Stimulated activated CD8-positive, alpha-beta memory T cell treated with anti-CD3 and anti-CD28 coated beads, Interleukin-4, amount 100 ng/mL, for 24 hours (primary cell): ENCODE results near the gene MROH2A.
"Not testable (repeated sequence)": the region's sequence is repeated elsewhere in the genome, so short reads cannot be mapped to it uniquely, and the experiment has no call there.

Experiments
- DNase-seq: peaks from one replicate; pipeline ENCODE4 v3.0.0-alpha.2; 2020; ENCODE audit warnings: low read depth

Gene MROH2A

DNA sequence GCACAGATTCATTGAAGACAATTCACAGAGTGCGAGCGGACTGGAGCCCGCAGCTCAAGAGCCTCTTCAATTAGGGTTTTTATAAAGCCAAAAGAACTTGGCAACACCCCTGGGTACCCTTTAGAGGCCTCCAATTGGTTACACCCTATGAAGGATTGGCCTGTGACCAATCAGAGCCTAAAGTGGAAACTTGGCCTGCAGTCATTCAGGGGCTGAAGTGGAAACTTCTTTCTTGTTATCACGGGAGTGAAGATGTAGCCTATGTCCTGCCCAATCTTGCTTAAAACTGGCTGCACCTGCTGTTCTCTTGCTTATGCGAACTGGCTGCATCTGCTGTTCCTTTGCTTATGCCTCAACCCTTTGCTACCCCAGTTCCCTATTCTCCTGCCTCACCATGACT lies 78.1 kb downstream of the MROH2A start:
- DNase-seq, result no peak

DNA sequence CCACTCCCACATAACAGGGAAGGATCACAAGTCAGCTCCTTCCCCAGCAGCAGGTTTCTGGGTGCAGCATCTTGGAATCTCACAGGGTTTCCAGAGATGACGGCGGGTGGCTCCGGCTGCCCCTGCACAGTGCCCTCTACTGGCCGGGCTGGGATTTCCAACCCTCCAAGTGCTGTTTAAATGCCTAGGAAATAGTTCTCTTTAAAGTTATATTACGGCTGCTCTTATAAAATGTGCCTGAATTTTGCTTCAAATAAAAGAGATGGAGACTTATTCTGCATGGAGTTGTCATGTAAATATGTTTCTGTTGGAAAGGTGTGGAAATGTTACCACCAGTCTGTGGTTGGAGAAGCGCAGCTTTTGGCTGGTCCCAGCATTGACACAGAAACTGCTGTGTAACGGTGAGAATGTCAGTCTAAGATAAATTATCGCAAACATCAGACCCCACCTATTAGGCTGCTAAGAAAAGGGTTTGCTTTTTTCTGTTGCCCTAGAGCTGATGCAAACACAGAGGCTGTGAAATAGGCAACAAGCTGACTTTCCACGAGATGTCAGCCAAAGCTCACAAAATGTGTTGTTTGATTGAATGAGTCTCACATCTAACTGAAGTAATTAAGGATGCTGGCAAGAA lies 79.5 kb downstream of the MROH2A start:
- peak; percentile 23 for DNase-seq

DNA sequence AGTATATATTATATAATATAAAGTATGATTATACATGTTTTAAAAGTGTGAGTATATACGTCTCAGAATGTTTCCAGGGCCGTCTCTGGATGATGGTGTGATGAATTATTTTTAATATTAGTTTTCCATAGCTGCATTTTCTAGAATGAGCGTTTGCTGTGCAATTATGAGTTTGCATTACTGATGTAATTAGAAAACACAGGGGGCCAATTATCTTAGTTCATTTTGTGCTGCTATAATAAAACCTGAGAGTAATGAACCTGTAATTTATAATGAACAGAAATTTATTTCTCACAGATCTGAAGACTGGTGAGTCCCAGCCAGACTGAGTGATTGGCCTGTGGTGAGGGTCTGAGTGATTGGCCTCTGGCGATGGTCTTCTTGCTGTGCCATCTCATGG lies 80.2 kb downstream of the MROH2A start:
- no peak for DNase-seq

DNA sequence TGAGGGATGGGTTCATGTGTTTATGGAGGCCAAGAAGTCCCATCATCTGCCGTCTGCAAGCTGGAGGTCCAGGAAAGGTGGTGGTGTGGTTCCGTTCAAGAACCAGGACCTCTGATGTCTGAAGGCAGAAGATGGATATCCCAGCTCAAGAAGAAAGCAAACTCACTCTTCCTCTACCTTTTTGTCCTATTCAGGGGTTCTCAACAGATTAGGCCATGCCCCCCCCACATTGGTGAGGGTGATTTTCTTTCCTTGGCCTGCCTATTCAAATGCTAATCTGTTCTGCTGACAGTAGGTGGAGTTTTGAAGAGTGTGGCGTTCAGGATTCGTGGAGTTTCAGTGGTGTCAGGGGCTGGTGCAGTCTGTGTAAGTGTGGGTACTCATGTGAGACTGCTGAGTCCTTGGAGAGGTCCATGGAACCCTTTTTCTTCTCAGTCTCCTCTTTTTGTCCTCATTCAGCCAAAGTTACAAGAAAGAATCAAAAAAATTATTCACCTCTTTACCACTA lies 84.2 kb downstream of the MROH2A start:
- DNase-seq, result no peak

DNA sequence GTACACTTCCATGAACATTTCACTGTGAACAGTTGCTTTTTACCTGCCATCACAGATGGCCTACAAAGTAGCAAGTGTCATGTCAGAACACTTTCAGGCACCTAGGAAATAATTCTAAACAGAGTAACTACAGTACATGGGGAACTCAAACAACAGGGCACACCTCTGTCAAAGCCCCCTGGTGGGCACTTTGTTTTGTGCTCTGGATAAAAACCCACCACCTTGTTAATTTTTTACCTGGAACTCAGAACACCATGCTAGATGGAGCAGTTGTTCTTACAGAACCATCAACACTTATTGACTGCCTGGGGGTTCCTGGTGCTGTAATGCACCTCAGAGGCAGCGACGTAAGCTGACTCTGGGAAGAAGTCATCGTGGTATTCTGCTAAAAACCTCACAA lies 87.7 kb downstream of the MROH2A start:
- DNase-seq, result no peak

DNA sequence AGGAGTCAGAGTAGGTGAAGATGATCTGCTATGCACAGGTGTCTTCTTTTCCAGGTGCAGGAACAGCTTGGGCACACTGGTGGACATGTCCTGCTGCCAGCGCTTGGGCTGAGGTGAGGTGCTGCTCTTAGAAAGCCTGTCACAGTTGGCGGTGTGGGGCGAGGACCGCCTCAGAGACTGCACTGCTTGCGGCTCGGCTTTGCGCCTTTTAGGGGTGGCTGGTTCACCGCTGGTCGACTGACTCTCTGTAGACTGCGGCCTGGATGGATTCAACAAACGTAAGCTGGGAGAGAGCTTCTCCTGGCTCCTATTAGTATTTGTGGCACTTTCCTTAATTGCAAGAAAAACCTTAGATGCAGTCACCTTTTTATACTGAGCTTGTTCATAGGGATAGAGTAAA lies 88.3 kb downstream of the MROH2A start:
- no peak for DNase-seq

DNA sequence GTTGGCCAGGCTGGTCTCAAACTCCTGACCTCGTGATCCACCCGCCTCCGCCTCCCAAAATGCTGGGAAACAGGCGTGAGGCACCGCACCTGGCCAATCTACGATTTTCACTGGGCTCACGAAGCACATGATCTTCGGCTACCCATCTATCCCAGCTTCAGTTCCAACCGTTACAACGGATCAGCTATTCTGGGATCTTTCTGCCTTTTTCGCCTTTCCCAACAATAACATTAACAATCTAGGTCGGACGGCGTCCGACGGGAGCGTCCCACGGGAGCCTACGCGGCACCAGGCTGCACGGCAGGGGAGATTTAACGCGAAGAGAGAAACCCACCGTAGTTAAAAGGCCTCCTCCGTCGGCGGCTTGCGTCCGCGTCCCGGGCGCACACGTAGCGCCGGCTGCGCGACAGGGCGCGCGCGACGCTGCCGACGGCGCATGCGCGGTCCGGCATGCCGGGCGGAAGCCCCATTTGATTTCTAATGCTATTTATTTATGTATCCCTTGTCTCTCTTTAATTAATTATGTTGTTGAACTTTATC lies 89.9 kb downstream of the MROH2A start, which contains the start of gene MSL3B:
TSS of gene MSL3B (minus strand) at position 394 of the 540 bp plus-strand sequence.
- peak; percentile 46 for DNase-seq

DNA sequence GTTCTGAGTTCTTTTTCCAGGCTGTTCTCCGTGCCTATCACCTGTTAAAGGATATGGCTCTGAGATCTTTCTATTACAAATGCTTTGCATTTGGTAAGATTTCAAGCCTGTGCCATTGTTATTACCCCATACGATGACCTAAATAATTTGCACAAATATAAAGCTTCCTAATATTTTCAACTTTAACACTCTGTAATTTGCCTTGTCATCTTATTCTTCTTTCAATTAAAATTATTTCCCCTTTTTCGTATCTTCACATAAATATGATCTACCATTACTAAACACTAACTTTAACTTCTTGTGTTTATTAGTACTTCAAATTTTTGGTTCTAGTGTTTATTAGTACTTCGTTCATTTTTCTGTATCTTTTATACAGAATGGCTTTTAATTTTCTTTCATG lies 93.3 kb downstream of the MROH2A start:
- DNase-seq, result no peak

DNA sequence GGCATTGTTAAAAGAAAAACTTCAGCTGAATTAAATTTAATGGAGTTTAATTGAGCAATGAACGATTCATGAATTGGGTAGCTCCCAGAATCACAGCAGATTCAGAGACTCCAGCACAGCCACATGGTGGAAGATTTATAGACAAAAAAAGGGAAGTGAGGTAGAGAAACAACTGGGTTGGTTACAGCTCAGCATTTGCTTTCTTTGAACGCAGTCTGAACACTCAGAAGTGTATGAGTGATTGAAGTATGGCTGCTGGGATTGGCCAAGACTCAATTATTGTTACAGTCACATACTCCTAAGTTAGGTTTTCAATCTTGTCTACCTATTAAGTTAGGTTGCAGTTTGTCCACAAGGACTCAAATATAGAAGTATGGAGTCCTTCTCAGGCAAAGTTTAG lies 94.0 kb downstream of the MROH2A start:
- DNase-seq, result not testable (repeated sequence)

DNA sequence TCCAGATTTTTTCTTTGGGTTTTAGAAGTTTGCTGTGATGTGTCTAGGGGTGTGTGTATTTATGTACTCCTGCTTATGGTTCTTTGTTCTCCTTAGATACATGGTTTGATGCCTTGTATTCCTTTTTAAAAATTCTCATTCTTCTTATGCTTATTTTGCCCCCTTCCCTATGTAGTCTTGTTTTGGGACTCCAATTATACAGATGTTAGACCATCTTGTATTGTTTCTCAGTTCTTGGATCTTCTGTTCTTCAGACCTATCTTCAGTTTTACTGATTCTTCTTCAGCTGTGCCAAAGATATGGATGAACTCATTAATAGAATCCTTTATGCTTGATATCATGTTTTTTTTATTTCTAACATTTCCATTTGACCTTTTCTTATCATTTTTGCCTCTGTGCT lies 104.2 kb downstream of the MROH2A start:
- no peak for DNase-seq
